LoVo (cell line): ENCODE measurements around the gene OSBPL10.

Source experiments
- DNase-seq: peaks from one replicate; pipeline ENCODE4 v3.0.0-alpha.2; 2016; ENCODE audit warnings: low spot score

OSBPL10 gene

GRCh38 chr3:31614162-31614921, 366.7 kb downstream of the OSBPL10 start:
- DNase-seq: no peak

DNA sequence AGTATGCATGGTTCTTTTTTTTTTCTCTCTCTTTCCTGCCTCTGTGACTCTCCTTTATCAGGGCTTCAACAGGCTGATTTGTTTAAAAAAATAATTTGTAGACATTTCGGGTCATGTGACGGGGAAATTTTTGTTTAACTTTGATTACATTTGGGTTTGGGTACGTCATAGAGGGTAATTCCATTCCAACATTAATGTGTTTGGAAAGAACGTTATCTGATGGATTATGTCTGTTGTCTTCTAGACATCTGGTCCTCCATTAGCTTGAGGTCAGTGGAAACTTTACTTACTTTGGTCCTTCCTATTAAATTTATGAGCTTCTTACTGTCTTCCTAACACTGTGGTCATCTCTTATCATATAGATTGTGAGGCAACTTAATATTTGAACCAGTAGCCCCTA, 367.4 kb downstream of the OSBPL10 start:
- DNase-seq: no peak

DNA sequence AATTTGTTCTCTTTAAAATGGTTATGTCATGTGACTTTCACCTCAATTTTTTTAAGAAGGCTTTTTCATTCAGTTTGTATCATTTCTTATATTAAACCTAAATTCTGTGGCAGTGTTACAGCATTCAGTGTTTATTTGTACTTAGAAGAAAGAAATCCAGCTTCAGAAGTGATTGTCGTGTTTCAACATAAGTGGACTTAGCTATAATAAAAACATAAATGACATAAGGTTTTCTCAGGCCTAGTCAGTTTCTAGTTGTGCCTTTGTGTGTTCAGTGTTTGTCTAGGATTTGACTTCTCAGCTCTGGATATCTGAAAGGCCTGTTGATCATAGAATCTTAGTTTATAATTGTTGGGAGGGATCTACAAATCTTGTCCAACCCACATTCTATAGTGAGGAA, 367.9 kb downstream of the OSBPL10 start:
- DNase-seq: no peak
